ENCODE measurements around the gene MARCHF3.
A peak's percentile ranks its signal among the peaks of the same experiment; 100 is the strongest.
"Not testable (repeated sequence)": the region's sequence is repeated elsewhere in the genome, so short reads cannot be mapped to it uniquely, and the experiment has no call there.

Gene MARCHF3

GRCh38 chr5:126911986-126912385 lies 118.4 kb downstream of the MARCHF3 start:
- no peak for DNase-seq

GRCh38 chr5:126909856-126910255 lies 120.5 kb downstream of the MARCHF3 start:
- DNase-seq, result no peak

GRCh38 chr5:126904407-126904806 lies 126.0 kb downstream of the MARCHF3 start:
- DNase-seq, result not testable (repeated sequence)

GRCh38 chr5:126900796-126901195 lies 129.6 kb downstream of the MARCHF3 start:
- DNase-seq, result no peak

GRCh38 chr5:126899476-126899875 lies 130.9 kb downstream of the MARCHF3 start:
- DNase-seq, result no peak

GRCh38 chr5:126897851-126898630 lies 132.3 kb downstream of the MARCHF3 start:
- DNase-seq, result no peak

- DNase-seq, result no peak
These were observed 134.1 kb downstream of the MARCHF3 start for GRCh38 chr5:126896170-126896702.

GRCh38 chr5:126895712-126896111 lies 134.6 kb downstream of the MARCHF3 start:
- not testable (repeated sequence) for DNase-seq

- DNase-seq, result not testable (repeated sequence)
These were observed 139.9 kb downstream of the MARCHF3 start for GRCh38 chr5:126890414-126890813.

- no peak for DNase-seq
These were observed 142.2 kb downstream of the MARCHF3 start for GRCh38 chr5:126888175-126888574.

GRCh38 chr5:126884269-126884819 lies 146.0 kb downstream of the MARCHF3 start:
- no peak for DNase-seq

GRCh38 chr5:126883564-126884245 lies 146.7 kb downstream of the MARCHF3 start:
- DNase-seq, result no peak

- no peak for DNase-seq
These were observed 148.3 kb downstream of the MARCHF3 start for GRCh38 chr5:126881821-126882600.

- no peak for DNase-seq
These were observed 151.7 kb downstream of the MARCHF3 start for GRCh38 chr5:126878634-126879033.

GRCh38 chr5:126878085-126878484 lies 152.3 kb downstream of the MARCHF3 start:
- no peak for DNase-seq

GRCh38 chr5:126877602-126878001 lies 152.8 kb downstream of the MARCHF3 start:
- no peak for DNase-seq

GRCh38 chr5:126875303-126875785 lies 155.0 kb downstream of the MARCHF3 start:
- no peak for DNase-seq

GRCh38 chr5:126872561-126873354 lies 157.6 kb downstream of the MARCHF3 start:
- DNase-seq, result no peak

- DNase-seq, result no peak
These were observed 158.9 kb downstream of the MARCHF3 start for GRCh38 chr5:126871441-126871840.

GRCh38 chr5:126869005-126869451 lies 161.3 kb downstream of the MARCHF3 start:
- peak; percentile 43 to 51 for DNase-seq

GRCh38 chr5:126868338-126869004 lies 161.9 kb downstream of the MARCHF3 start:
- DNase-seq, result no peak

Data from activated T-cell treated with anti-CD3 and anti-CD28 coated beads, Interleukin-2, amount 50 U/mL, for 48 hours (primary cell).